ENCODE measurements around the gene WDR46.
A peak's percentile ranks its signal among the peaks of the same experiment; 100 is the strongest.

WDR46 gene

GRCh38 chr6:33259032-33259431, 30.0 kb downstream of the WDR46 start:
- DNase-seq: no peak

- no peak for DNase-seq
Observed at GRCh38 chr6:33254591-33254990, 34.4 kb downstream of the WDR46 start.

GRCh38 chr6:33252759-33253158, 36.3 kb downstream of the WDR46 start:
- no peak for DNase-seq

- DNase-seq: no peak
Observed at GRCh38 chr6:33251395-33252012, 37.5 kb downstream of the WDR46 start.

- DNase-seq: no peak
Observed at GRCh38 chr6:33250731-33251130, 38.3 kb downstream of the WDR46 start.

GRCh38 chr6:33249732-33250630, 39.1 kb downstream of the WDR46 start:
- DNase-seq: no peak

GRCh38 chr6:33248932-33249731, 39.9 kb downstream of the WDR46 start:
- peak; percentile 99 for DNase-seq

- DNase-seq: peak in 1 of 2 experiments; percentile 59
Observed at GRCh38 chr6:33248643-33248931, 40.5 kb downstream of the WDR46 start.

- peak; percentile 90 for DNase-seq
Observed at GRCh38 chr6:33247977-33248642, 40.9 kb downstream of the WDR46 start.

GRCh38 chr6:33243476-33243875, 45.6 kb downstream of the WDR46 start:
- no peak for DNase-seq

- no peak for DNase-seq
Observed at GRCh38 chr6:33241968-33242367, 47.1 kb downstream of the WDR46 start.

GRCh38 chr6:33237741-33238140, 51.3 kb downstream of the WDR46 start:
- no peak for DNase-seq

GRCh38 chr6:33236852-33237251, 52.2 kb downstream of the WDR46 start:
- no peak for DNase-seq

GRCh38 chr6:33236328-33236727, 52.7 kb downstream of the WDR46 start:
- no peak for DNase-seq

GRCh38 chr6:33235221-33235634, 53.8 kb downstream of the WDR46 start:
- no peak for DNase-seq
